Forelimb muscle (tissue), 1 donor: ENCODE results near the gene ANKS4B. TPM values are rescaled to one million over a fixed set of nuclear protein-coding genes. Genes with fewer than 3 reads are reported as not detected.
"Not testable (repeated sequence)": the region's sequence is repeated elsewhere in the genome, so short reads cannot be mapped to it uniquely, and the experiment has no call there.

Experiments
- DNase-seq: peaks from one replicate; pipeline ENCODE4 v3.0.0-alpha.2; 2013; ENCODE audit warnings: low read depth
- polyA plus RNA-seq: library from polyadenylated mRNA; unstranded; fragments of 120-200 nt; gene quantifications from one replicate; pipeline ENCODE4 v1.2.1, GENCODE V29; 2013; ENCODE audit not compliant: insufficient read length

Gene ANKS4B
- polyA plus RNA-seq, 1 donor, result not detected

- DNase-seq, result no peak
These were observed 29.5 kb downstream of the ANKS4B start for GRCh38 chr16:21262779-21263639.

DNA sequence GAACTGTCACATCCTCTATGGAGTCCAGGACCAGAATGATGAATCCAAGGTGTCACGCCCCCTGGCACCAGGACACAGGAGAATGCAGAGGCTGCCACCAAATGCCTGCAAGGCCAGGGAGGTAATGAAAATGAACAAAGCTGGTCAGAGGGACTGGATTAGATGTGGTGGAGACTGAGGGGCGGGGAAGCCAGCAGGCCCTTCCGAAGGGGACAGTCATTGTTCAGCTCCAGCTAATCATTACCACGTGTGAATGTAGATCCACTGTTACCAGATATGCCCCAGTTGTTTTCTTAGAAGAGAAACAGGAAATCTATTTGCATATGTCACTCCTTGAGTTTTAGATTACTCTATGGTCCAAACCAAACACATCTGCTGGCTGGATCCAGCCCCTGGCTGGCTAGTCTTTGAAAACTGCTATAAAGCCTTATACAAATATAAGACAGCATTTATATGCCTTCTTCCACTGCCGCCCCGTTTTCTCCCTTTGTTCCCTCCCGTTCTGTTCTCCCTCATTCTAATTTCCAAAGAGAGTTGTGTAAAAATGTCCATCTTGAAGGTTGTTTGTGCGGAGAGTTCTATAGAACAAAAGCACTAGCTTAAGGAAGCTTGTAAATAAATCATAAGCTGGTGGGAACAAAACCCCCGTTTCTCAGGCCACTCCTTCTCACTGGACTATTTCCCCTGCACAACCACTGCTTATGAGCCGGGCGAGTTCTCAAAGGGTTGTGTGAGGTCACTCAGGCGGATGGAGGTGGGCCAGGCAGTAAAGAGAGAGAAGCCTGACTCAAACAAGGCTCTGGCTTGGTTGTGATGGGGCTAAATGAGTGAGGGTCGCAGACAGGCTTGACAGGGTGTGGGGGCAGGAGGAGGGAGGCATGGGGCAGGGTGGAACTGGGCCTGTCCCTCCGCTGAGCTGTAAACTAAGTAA is 30.4 kb downstream of the ANKS4B start:
- DNase-seq, result no peak

DNA sequence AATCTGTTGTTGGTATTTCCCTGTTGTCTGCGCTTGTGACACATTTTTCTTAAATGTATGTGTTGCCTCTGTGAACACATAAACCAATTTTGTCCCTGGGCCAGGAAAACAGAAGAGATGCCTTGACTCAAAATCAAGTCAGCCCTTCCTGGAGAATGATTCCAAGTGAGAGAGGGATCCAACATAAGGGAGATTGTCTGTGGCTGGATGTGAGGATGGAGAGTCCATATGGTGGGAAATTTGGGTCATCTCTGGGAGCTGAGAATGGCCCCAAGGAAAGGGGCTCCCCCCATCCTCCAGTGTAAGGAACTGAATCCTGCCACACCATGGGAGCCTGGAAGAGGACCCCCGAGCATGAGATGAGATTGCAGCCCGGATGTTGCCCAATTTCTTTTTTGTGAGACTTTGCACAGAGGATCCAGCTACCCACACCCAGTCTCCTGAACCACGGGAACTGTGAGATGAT is 31.1 kb downstream of the ANKS4B start:
- DNase-seq, result no peak

DNA sequence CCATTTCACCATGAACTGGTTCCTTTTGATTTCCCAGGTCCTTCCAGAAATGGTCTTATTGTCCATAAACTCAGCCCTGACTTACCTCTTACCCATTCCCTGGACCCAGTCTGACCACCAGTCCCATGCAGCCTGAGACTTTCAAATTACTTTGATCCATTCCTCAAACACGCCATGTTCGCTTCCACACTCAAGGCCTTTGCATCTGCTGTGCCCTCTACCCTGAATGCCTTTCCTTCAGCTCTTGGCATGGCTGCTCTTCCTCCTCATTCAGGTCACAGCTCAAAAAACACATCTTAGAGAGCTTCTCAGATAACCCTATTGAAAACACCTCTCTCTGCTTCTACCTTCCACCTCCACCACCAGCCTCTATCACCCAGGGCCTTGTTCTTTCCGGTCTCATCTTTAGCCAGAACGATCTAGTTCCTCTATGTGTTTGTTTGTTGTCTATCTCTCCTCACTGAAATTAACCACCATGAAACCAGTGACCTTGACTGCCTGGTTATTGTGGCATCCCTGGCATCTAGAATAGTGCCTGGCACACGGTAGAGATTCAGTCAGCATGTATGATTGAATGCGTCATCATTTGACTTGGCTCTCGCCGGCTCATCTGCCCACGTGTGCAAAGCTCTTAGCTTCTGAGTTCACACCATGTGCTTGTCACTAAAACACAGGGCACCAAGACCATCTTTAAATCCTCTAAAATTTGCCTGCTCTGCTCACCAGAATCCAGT is 31.8 kb downstream of the ANKS4B start:
- no peak for DNase-seq

GRCh38 chr16:21267298-21267697 is 33.8 kb downstream of the ANKS4B start:
- no peak for DNase-seq

GRCh38 chr16:21268236-21268635 is 34.7 kb downstream of the ANKS4B start:
- DNase-seq, result no peak

GRCh38 chr16:21272253-21272652 is 38.8 kb downstream of the ANKS4B start:
- no peak for DNase-seq

- DNase-seq, result not testable (repeated sequence)
These were observed 39.3 kb downstream of the ANKS4B start for GRCh38 chr16:21272763-21273162.

DNA sequence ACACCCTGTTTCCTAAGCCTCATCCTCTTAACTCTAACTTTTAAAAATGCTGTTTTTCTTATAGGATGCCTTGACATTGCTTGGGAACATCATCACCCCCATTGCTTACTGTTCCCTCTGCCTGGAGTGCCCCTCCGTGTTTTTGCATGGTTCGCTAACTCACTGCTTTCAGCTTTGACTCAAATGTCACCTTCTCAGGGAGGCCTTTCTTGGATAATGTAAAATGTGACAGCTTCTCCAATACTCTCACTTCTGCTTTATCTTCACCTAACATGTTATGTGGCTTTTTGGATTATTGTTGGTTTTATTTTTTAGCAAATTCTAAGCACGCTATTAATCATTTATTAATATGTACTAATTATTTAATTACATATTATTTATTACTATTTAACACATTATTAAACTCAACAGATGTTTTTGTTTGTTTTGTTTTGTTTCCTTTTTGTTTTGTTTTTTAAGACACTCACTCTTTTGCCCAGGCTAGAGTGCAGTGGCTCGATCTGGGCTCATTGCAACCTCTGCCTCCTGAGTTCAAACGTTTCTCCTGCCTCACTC is 40.8 kb downstream of the ANKS4B start:
- DNase-seq, result no peak

GRCh38 chr16:21275529-21275928 is 42.0 kb downstream of the ANKS4B start:
- DNase-seq, result no peak

GRCh38 chr16:21276090-21276489 is 42.6 kb downstream of the ANKS4B start:
- no peak for DNase-seq

DNA sequence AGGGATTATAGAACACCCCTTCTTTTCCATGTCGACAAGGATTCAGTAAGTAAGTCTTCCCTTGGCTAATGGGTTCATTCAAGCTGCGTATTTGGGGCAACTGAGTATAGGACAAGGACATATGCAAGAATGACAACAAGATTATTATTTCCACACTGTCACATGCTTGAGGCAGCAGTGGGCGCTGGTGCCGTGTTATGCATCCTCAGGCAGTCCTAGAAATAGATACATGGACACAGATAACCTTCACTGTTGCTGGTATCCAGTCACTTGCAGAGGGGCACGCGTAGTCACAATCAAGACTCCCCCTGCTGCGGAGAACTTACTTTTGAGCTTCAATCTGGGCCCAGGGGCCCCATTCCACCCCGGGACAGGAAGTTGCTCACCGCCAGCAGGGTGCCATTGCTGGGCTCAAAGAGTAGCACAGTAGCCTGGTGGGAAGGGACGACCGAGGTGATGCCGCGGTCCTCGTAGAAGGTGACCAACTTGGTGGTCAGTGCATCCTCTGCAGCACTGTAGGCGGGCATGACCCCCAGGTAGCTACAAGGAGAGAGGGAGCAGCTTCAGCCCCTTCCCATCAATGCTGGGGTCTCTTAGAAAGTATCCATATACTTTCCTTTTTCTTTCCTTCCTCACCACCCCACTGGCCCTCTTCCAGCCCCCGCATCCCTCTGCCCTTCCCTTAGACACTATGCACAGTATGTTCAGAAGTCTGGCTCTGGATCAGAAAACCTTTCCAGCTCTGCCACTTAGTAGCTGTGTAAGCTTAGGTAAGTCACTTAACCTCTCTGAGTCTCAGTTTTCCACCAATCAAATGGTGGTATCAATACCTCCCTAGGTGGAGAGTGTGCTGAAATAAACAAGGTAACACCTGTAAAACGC is 43.8 kb downstream of the ANKS4B start:
- DNase-seq, result no peak

DNA sequence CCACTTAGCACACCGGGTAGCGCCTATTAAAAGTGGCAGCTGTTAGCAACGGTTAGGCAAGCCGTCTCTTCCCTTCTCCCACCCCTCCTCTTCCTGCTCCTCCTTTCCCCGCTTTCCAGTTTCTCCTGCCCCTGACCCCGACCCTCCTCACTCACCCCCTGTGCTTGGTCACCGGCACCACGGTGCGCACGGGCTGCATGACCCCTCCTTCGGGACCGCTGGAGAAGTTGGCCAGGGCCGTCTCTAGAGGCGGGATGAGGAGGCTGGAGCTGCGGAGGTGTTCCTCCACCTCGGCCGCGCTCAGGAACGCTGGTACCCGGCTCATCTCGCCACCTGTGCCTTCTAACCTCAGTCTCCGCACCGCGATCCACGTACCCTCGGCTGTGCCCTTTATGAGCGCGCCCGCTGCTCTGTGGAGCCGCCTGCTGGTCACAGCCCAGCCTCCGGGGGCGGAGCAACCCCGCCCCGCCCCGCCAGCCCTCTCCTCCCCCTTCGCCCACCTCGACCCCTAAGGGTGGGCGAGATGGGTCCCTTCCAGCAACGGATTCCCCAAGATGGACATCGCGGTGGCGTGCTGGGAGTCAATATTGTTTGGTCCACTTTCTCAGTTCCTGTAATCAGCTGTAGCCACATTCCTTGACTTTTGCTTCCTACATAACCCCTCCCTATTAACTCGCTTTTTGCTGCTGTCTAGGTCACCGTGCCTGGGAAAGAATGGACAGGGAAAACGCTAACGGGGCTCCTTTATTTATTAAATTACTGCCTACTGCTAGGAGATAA is 44.6 kb downstream of the ANKS4B start, which contains the start of gene CRYM:
Gene CRYM, minus strand, starts transcription at position 364 of the 780 bp plus-strand sequence. Its CDS starts 39 bp downstream, at position 325.
- no peak for DNase-seq

DNA sequence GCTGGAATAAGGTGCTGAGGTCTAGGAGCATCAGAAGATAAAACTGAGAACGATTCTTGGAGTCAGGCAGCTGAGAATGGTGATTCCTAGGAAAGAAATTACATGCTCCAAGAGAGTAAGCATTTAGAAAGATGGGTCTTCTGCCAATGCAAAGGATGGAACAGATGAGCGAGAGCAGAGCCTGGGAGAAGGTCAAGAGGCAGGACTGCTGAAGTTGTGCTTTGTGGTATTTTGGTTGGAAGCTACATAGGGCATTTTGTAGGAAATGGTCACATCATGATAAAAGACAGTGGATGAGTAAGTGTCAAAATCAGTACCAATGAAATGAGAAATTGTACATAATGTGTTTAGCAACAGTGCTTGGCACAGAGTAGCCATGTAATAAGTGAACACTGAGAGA is 46.0 kb downstream of the ANKS4B start:
- no peak for DNase-seq

GRCh38 chr16:21281698-21282389 is 48.3 kb downstream of the ANKS4B start:
- no peak for DNase-seq

GRCh38 chr16:21283521-21284289 is 50.2 kb downstream of the ANKS4B start:
- DNase-seq, result no peak

GRCh38 chr16:21284414-21284813 is 50.9 kb downstream of the ANKS4B start:
- DNase-seq, result no peak

GRCh38 chr16:21285314-21285713 is 51.8 kb downstream of the ANKS4B start:
- no peak for DNase-seq
